Bone marrow (tissue), 2 donors: ENCODE measurements around the gene MYL9.
"Not testable (repeated sequence)": the region's sequence is repeated elsewhere in the genome, so short reads cannot be mapped to it uniquely, and the experiment has no call there.

ENCODE experiments used
- DNase-seq, 2 donors: peaks; one replicate each; lab custom pipeline; 2025; lab: John Stamatoyannopoulos, UW

Gene MYL9

GRCh38 chr20:36549628-36549941, 8.3 kb downstream of the MYL9 start:
- no peak for DNase-seq

- DNase-seq = no peak
Observed at GRCh38 chr20:36549942-36550789, 8.8 kb downstream of the MYL9 start.

GRCh38 chr20:36550790-36551299, 9.5 kb downstream of the MYL9 start:
- DNase-seq = no peak

- DNase-seq = no peak
Observed at GRCh38 chr20:36555248-36555647, 13.9 kb downstream of the MYL9 start.

GRCh38 chr20:36562724-36563123, 21.4 kb downstream of the MYL9 start:
- DNase-seq = no peak

- no peak for DNase-seq
Observed at GRCh38 chr20:36563374-36563773, 22.1 kb downstream of the MYL9 start.

- not testable (repeated sequence) for DNase-seq
Observed at GRCh38 chr20:36564078-36564725, 22.9 kb downstream of the MYL9 start.

GRCh38 chr20:36564726-36565121, 23.4 kb downstream of the MYL9 start:
- not testable (repeated sequence) for DNase-seq

- DNase-seq = no peak
Observed at GRCh38 chr20:36565520-36565919, 24.2 kb downstream of the MYL9 start.

GRCh38 chr20:36569847-36570429, 28.6 kb downstream of the MYL9 start:
- no peak for DNase-seq

GRCh38 chr20:36571564-36572504, 30.5 kb downstream of the MYL9 start:
- no peak for DNase-seq

- DNase-seq = no peak
Observed at GRCh38 chr20:36572701-36573102, 31.4 kb downstream of the MYL9 start.

GRCh38 chr20:36573103-36573797, 31.9 kb downstream of the MYL9 start, which contains the start of gene TGIF2:
TGIF2 (plus strand) TSS chr20:36573597; CDS start chr20:36578775, 5,178 bp downstream.
- peak; percentile 53 to 77 for DNase-seq

- DNase-seq = peak; percentile 22 to 34
Observed at GRCh38 chr20:36573798-36574365, 32.6 kb downstream of the MYL9 start.

GRCh38 chr20:36574366-36575135, 33.2 kb downstream of the MYL9 start:
- DNase-seq = peak; percentile 31 to 44

GRCh38 chr20:36576081-36576445, 34.7 kb downstream of the MYL9 start:
- no peak for DNase-seq

GRCh38 chr20:36578356-36579041, 37.2 kb downstream of the MYL9 start:
- no peak for DNase-seq

- no peak for DNase-seq
Observed at GRCh38 chr20:36579996-36580545, 38.8 kb downstream of the MYL9 start.

- no peak for DNase-seq
Observed at GRCh38 chr20:36582322-36582721, 41.0 kb downstream of the MYL9 start.
